ENCODE data around the gene ENOX2.

ENOX2 gene

DNA sequence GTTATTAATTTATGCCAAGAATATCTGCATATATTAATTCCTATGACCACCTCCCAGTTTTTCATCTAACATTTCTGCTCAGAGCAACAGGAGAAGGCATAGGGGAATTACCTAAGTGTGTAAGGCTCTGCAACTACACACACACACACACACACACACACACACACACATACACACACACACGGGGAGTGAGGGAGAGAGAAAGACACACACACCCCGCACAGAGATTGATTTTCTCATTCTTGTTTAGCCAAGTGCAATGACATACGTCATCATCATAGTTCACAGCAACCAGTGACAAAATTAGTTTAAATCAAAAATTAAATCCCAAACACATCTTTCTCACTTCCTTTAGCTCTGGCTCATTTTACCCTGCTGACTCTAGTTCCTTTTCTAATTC lies 298.1 kb downstream of the ENOX2 start:
- DNase-seq, result no peak
- Histone ChIP-seq H3K9me3 (no peaks in the 10 kb centered on the region), H3K27me3 (no peaks in the 10 kb centered on the region), H3K4me1 (no peaks in the 10 kb centered on the region), H3K36me3 (no peaks in the 10 kb centered on the region), H3K4me3 (ENCODE audit: low read depth, low read length) (no peak overlapping the region)
- TF ChIP-seq, protein P1, sequence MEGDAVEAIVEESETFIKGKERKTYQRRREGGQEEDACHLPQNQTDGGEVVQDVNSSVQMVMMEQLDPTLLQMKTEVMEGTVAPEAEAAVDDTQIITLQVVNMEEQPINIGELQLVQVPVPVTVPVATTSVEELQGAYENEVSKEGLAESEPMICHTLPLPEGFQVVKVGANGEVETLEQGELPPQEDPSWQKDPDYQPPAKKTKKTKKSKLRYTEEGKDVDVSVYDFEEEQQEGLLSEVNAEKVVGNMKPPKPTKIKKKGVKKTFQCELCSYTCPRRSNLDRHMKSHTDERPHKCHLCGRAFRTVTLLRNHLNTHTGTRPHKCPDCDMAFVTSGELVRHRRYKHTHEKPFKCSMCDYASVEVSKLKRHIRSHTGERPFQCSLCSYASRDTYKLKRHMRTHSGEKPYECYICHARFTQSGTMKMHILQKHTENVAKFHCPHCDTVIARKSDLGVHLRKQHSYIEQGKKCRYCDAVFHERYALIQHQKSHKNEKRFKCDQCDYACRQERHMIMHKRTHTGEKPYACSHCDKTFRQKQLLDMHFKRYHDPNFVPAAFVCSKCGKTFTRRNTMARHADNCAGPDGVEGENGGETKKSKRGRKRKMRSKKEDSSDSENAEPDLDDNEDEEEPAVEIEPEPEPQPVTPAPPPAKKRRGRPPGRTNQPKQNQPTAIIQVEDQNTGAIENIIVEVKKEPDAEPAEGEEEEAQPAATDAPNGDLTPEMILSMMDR (IDR thresholded peaks at IDR 0.05; ENCODE audit: low read depth, low read length), result no peak

DNA sequence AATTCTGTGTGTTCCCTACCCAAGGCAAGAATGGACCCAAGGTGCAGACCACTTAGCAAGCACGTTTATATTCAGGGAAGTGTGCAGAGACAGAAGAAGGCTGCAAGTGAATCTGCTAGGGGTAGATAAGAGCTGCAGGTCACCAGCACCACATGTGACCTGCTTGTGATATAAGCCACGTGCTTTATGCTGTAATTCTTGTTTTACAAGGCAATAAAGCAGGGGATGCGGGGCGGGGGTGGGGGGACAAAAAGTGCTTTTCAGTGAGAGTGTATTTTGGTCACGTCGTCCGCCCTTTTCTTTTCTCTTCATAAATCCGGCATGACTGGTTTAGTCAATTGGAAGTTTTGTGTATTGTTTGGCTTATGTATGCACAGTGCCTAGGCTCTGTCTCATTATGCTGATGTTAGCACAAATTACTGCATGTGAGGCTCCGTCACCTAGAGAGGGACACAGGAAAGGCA lies 308.5 kb downstream of the ENOX2 start:
- no peaks in the 10 kb centered on the region for H3K27me3 ChIP-seq
- no peak for DNase-seq
- no peaks in the 10 kb centered on the region for H3K4me1 ChIP-seq
- H3K9me3 ChIP-seq, result no peaks in the 10 kb centered on the region
- no peaks in the 10 kb centered on the region for H3K36me3 ChIP-seq
- TF ChIP-seq, protein P1 (IDR thresholded peaks at IDR 0.05; ENCODE audit: low read depth, low read length), result no peak
- no peak overlapping the region for H3K4me3 ChIP-seq (ENCODE audit: low read depth, low read length)

DNA sequence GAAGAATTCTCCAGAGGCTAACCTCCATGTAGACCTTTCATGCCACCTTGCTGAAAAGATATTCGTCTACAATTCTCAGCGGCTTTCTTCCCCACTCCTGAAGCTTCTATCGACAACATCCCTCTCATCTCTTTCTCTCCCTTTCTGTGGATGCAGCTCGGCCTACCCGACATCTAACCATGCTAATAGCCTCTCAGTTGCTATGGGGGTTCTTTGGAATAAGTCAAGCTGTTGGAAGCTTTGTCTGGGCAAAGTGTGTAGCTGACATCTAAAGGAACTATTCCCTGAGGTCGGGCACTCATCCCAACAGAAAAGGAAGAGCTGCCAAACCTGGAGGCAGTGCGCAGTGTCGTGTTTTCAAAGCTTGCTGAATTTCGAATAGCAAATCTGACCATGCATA lies 309.1 kb downstream of the ENOX2 start:
- no peak overlapping the region for H3K4me3 ChIP-seq (ENCODE audit: low read depth, low read length)
- H3K4me1 ChIP-seq, result no peaks in the 10 kb centered on the region
- H3K27me3 ChIP-seq, result no peaks in the 10 kb centered on the region
- TF ChIP-seq, protein P1 (IDR thresholded peaks at IDR 0.05; ENCODE audit: low read depth, low read length), result no peak
- no peaks in the 10 kb centered on the region for H3K36me3 ChIP-seq
- H3K9me3 ChIP-seq, result no peaks in the 10 kb centered on the region
- DNase-seq, result no peak

DNA sequence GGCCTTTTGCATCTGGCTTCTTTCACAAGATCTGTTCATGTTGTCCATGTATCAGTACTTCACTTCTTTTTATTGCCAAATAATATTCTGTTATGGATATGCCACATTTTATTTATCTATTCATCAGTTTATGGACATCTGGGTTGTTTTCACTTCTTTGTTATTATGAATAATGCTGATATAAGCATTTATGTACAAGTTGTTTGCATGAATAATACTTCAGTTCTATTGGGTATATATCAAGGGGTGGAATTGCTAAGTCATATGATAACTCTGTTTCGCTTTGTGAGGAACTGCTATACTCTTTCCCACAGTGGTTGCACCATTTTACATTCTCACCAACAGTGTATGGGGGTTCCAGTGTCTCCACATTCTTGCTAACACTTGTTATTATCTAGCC lies 310.8 kb downstream of the ENOX2 start:
- H3K4me1 ChIP-seq, result no peaks in the 10 kb centered on the region
- no peaks in the 10 kb centered on the region for H3K36me3 ChIP-seq
- TF ChIP-seq, protein P1 (IDR thresholded peaks at IDR 0.05; ENCODE audit: low read depth, low read length), result no peak
- no peaks in the 10 kb centered on the region for H3K9me3 ChIP-seq
- DNase-seq, result no peak
- no peak overlapping the region for H3K4me3 ChIP-seq (ENCODE audit: low read depth, low read length)
- no peaks in the 10 kb centered on the region for H3K27me3 ChIP-seq

DNA sequence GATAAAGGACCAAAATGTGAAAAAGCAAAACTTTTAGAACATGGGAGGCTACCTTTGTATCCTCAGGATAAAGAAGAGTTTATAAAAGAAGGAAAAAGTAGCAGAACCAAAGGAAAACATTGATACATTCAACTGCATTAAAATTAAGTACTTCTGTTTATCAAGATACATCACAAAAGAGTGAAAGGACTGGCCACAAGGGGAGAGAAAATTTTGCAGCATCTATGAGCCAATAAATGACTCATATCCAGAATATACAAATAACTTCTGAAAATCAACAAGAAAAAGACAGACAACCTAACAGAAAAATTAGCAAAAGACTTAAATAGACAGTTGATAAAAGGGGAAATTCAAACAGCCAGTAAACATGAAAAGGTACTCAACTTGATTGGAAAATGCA lies 324.1 kb downstream of the ENOX2 start:
- no peaks in the 10 kb centered on the region for H3K36me3 ChIP-seq
- no peaks in the 10 kb centered on the region for H3K9me3 ChIP-seq
- H3K4me1 ChIP-seq, result no peaks in the 10 kb centered on the region
- TF ChIP-seq, protein P1 (IDR thresholded peaks at IDR 0.05; ENCODE audit: low read depth, low read length), result no peak
- H3K4me3 ChIP-seq (ENCODE audit: low read depth, low read length), result no peak overlapping the region
- no peak for DNase-seq
- no peaks in the 10 kb centered on the region for H3K27me3 ChIP-seq

DNA sequence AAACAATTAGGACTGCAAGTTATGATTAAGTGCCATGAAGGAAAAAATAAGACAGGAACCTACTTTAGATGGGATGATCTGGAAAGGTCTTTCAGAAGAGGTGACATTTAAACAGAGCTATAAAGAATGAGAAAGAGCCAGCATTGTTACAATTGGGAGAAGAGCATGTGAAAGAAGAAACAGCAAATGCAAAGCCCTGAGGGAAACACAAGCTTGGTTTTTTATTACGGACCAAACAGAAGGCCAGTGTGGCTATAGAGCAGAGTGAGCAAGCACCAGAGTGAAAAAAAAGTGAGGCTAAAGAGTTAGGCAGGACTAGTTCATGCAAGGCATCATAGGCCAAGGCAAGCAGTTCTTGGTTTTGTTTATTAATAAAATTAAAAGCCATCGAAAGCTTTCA lies 325.6 kb downstream of the ENOX2 start:
- Histone ChIP-seq H3K4me1 (no peaks in the 10 kb centered on the region), H3K27me3 (no peaks in the 10 kb centered on the region), H3K9me3 (no peaks in the 10 kb centered on the region), H3K36me3 (no peaks in the 10 kb centered on the region), H3K4me3 (ENCODE audit: low read depth, low read length) (no peak overlapping the region)
- no peak for DNase-seq
- TF ChIP-seq, protein P1 (IDR thresholded peaks at IDR 0.05; ENCODE audit: low read depth, low read length), result no peak

Data from BE2C (cell line).